Sigmoid colon (tissue), 7 donors: ENCODE measurements around the gene DNPH1. TPM values are rescaled to one million over a fixed set of nuclear protein-coding genes. Genes with fewer than 3 reads are reported as not detected.

Experiments used
- DNase-seq: peaks from one replicate; pipeline ENCODE4 v3.0.0-alpha.2; 2019
- H3K27ac ChIP-seq, 4 donors: fragments of 200-600 bp; sonication (generic); one replicate each; pipeline ENCODE4 v1.5.1; 2016 to 2019; ENCODE audit warnings: mild to moderate bottlenecking in 1 of 4
- H3K27me3 ChIP-seq, 3 donors: fragments of 200-600 bp; sonication (generic); one replicate each; pipeline ENCODE4 v1.5.1; 2019; ENCODE audit warnings: mild to moderate bottlenecking in 1 of 3
- H3K36me3 ChIP-seq, 4 donors: fragments of 200-600 bp; sonication (generic); one replicate each; pipeline ENCODE4 v1.5.1; 2016 to 2019
- H3K4me1 ChIP-seq, 4 donors: fragments of 200-600 bp; sonication (generic); one replicate each; pipeline ENCODE4 v1.5.1; 2017 to 2019
- H3K4me3 ChIP-seq, 4 donors: fragments of 200-600 bp; sonication (generic); one replicate each; pipeline ENCODE4 v1.5.1; 2017 to 2019; ENCODE audit warnings: mild to moderate bottlenecking in 2 of 4, moderate library complexity in 1 of 4
- H3K9me3 ChIP-seq, 4 donors: fragments of 200-600 bp in 3 of 4; sonication (generic) in 3 of 4; one replicate each; pipeline versions ENCODE4 v1.5.1 to v1.6.1; 2013 to 2019
- CTCF ChIP-seq, 4 experiments: fragments of 450-650 bp in 3 of 4; fragments of 200-600 bp in 1 of 4; IDR thresholded peaks; one replicate each; pipeline ENCODE4 v1.5.1; 2016 to 2019; ENCODE audit warnings: antibody characterized with exemption in 4 of 4, mild to moderate bottlenecking in 3 of 4, moderate library complexity in 2 of 4
- EP300 ChIP-seq, 4 donors: sonication (generic); formaldehyde crosslinking; IDR thresholded peaks; one replicate each; pipeline ENCODE4 v1.6.1; 2017; ENCODE audit warnings: antibody characterized with exemption in 4 of 4
- POLR2A ChIP-seq, 2 donors: fragments of 450-650 bp; IDR thresholded peaks; one replicate each; pipeline ENCODE4 v1.6.1; 2016; ENCODE audit warnings: antibody characterized with exemption in 2 of 2, mild to moderate bottlenecking in 2 of 2, moderate library complexity in 2 of 2
- POLR2AphosphoS5 ChIP-seq, 4 donors: sonication (generic); formaldehyde crosslinking; IDR thresholded peaks; one replicate each; pipeline ENCODE4 v1.6.1; 2017; ENCODE audit warnings: antibody characterized with exemption in 4 of 4
- whole genome bisulfite sequencing, 2 donors: extraction: QIAGEN DNeasy Blood & Tissue Kit; methylation state at CpG; one replicate each; pipeline ENCODE4 v1.1.7; 2013; 5-methylcytosine and 5-hydroxymethylcytosine counted together
- intact Hi-C: fragments of 100-400 bp; cut with DNase I; formaldehyde crosslinking; loops from one replicate; pipeline ENCODE4 v1.15.1; 2023
- polyA plus RNA-seq, 3 donors: library from polyadenylated mRNA; stranded (reverse); fragments of 200-250 nt; gene quantifications; one replicate each; pipeline ENCODE4 v1.2.3, GENCODE V29; 2013
- total RNA-seq, 4 donors: library from RNA; depleted of rRNA; stranded (reverse); fragments of >200 nt; gene quantifications; one replicate each; pipeline ENCODE4 v1.1.0, GENCODE V29; 2016
- donor health status: healthy with polysubstance abuse.
- donor health status: Bipolar disorder and iron deficiency.
- donor health status: healthy.

DNPH1 gene
- total and polyA plus RNA-seq, 7 donors: 32.1 to 188 (median 96.0) TPM

- Histone ChIP-seq H3K4me1 (peaks cover 0 to 47% (median 43%) of the 10 kb centered on the region in 4 donors), H3K36me3 (no peaks in the 10 kb centered on the region), H3K27ac (no peak overlapping the region), H3K4me3 (no peak overlapping the region), H3K27me3 (peaks cover 0 to 21% (median 14%) of the 10 kb centered on the region in 3 donors), H3K9me3 (no peaks in the 10 kb centered on the region)
- no peak for DNase-seq
- no peak for TF ChIP-seq CTCF (IDR thresholded peaks at IDR 0.05)
- no peak for TF ChIP-seq POLR2A (IDR thresholded peaks at IDR 0.05)
- TF ChIP-seq EP300 (IDR thresholded peaks at IDR 0.05): no peak
- no peak for TF ChIP-seq POLR2AphosphoS5 (IDR thresholded peaks at IDR 0.05)
- intact Hi-C loops: no loop called here
- 30 to 58% methylated on average over 2 of the region's 2 CpGs for WGBS, 2 donors
These were observed 44.4 kb upstream of the DNPH1 start for GRCh38 chr6:43273707-43274106.

- no peak for DNase-seq
- Histone ChIP-seq H3K4me1 (peaks cover 0 to 45% (median 41%) of the 10 kb centered on the region in 4 donors), H3K27me3 (peaks cover 0 to 21% (median 14%) of the 10 kb centered on the region in 3 donors), H3K27ac (no peak overlapping the region), H3K4me3 (no peak overlapping the region), H3K36me3 (no peaks in the 10 kb centered on the region), H3K9me3 (no peaks in the 10 kb centered on the region)
- intact Hi-C loops: no loop called here
- TF ChIP-seq EP300 (IDR thresholded peaks at IDR 0.05) (no peak), CTCF (IDR thresholded peaks at IDR 0.05) (no peak), POLR2AphosphoS5 (IDR thresholded peaks at IDR 0.05) (no peak), POLR2A (IDR thresholded peaks at IDR 0.05) (no peak)
These were observed 42.7 kb upstream of the DNPH1 start for GRCh38 chr6:43271944-43272343.

GRCh38 chr6:43271103-43271815 lies 42.0 kb upstream of the DNPH1 start:
- 84 to 88% methylated on average over 8 of the region's 8 CpGs for WGBS, 2 donors
- intact Hi-C loops: no loop called here
- no peak for TF ChIP-seq EP300 (IDR thresholded peaks at IDR 0.05)
- no peak for TF ChIP-seq POLR2AphosphoS5 (IDR thresholded peaks at IDR 0.05)
- TF ChIP-seq CTCF (IDR thresholded peaks at IDR 0.05): no peak
- no peak for TF ChIP-seq POLR2A (IDR thresholded peaks at IDR 0.05)
- Histone ChIP-seq H3K4me3 (no peak overlapping the region), H3K4me1 (peaks cover 0 to 44% (median 40%) of the 10 kb centered on the region in 4 donors), H3K27me3 (peaks cover 0 to 21% (median 14%) of the 10 kb centered on the region in 3 donors), H3K27ac (peak overlapping the region; percentile 72 to 92 (median 76)), H3K9me3 (no peaks in the 10 kb centered on the region), H3K36me3 (no peaks in the 10 kb centered on the region)
- DNase-seq: no peak

- Histone ChIP-seq H3K27me3 (peaks cover 0 to 4% (median 4%) of the 10 kb centered on the region in 3 donors), H3K4me1 (peaks cover 0 to 27% (median 25%) of the 10 kb centered on the region in 4 donors), H3K27ac (peak overlapping the region; percentile 72 to 92 (median 76)), H3K4me3 (peak overlapping the region; percentile 10 to 48 (median 39)), H3K9me3 (no peaks in the 10 kb centered on the region), H3K36me3 (no peaks in the 10 kb centered on the region)
- WGBS, 2 donors: 2 to 4% methylated on average over 44 of the region's 44 CpGs
- intact Hi-C loops: loop anchor here (5.0 to 10.0 kb wide), 2 partner anchors 155 to 238 kb away; partner anchors contain the start of gene ABCC10
- no peak for DNase-seq
- no peak for TF ChIP-seq EP300 (IDR thresholded peaks at IDR 0.05)
- peak in 3 of 4 donors; percentile 12 to 29 (median 22) for TF ChIP-seq POLR2AphosphoS5 (IDR thresholded peaks at IDR 0.05)
These were observed 40.2 kb upstream of the DNPH1 start for GRCh38 chr6:43269273-43270007.

GRCh38 chr6:43268782-43269272 lies 39.5 kb upstream of the DNPH1 start:
- Histone ChIP-seq H3K27me3 (no peaks in the 10 kb centered on the region), H3K9me3 (no peaks in the 10 kb centered on the region), H3K4me1 (peaks cover 0 to 27% (median 25%) of the 10 kb centered on the region in 4 donors), H3K27ac (peak overlapping the region; percentile 72 to 92 (median 76)), H3K4me3 (peak overlapping the region in 2 of 4 donors; percentile 41 to 48), H3K36me3 (no peaks in the 10 kb centered on the region)
- 72 to 73% methylated on average over 10 of the region's 10 CpGs for WGBS, 2 donors
- TF ChIP-seq EP300 (IDR thresholded peaks at IDR 0.05) (no peak), CTCF (IDR thresholded peaks at IDR 0.05) (no peak), POLR2AphosphoS5 (IDR thresholded peaks at IDR 0.05) (no peak), POLR2A (IDR thresholded peaks at IDR 0.05) (no peak)
- no peak for DNase-seq
- intact Hi-C loops: loop anchor here (5.0 to 10.0 kb wide), 2 partner anchors 156 to 238 kb away; partner anchors contain the start of gene ABCC10
